A549 (cell line): ENCODE measurements around the gene AGTPBP1. TPM values are rescaled to one million over a fixed set of nuclear protein-coding genes. Genes with fewer than 3 reads are reported as not detected.
"Not testable (repeated sequence)": the region's sequence is repeated elsewhere in the genome, so short reads cannot be mapped to it uniquely, and the experiment has no call there.

ENCODE experiments used
- ATAC-seq, 2 experiments: fragments of 200-7000 bp in 1 of 2; fragments of >200 bp in 1 of 2; cut with Nextera tagmentation in 1 of 2; cut with Tn5 transposase in 1 of 2; 3 replicates each; pipeline versions ENCODE4 v1.8.0 to v1.9.1; 2018 to 2020; ENCODE audit warnings: mild to moderate bottlenecking in 1 of 2, moderate library complexity in 1 of 2
- CTCF ChIA-PET: fragments of 300-600 bp; sonication (Branson Sonifier 250); formaldehyde crosslinking; extraction: SDS; loops from one replicate; lab custom pipeline; 2021; ENCODE audit warnings: antibody characterized with exemption, inconsistent platforms; lab: Yijun Ruan, JAX
- POLR2A ChIA-PET: fragments of 350-600 bp; formaldehyde crosslinking; extraction: SDS; loops from one replicate; lab custom pipeline; 2021; ENCODE audit warnings: antibody characterized with exemption, inconsistent platforms; lab: Yijun Ruan, JAX
- DNase-seq, 2 experiments: peaks; one replicate each; pipeline versions ENCODE4 v3.0.0 to v3.0.0-alpha.2; 2011 to 2016; ENCODE audit warnings: low read depth in 1 of 2, low spot score in 1 of 2
- FAIRE-seq: peaks from 2 replicates; lab custom pipeline; 2011; peaks lifted over from hg19 to GRCh38; lab: Jason Lieb, UNC
- H3K27ac ChIP-seq, 2 experiments: fragments of >200 bp; sonication (Bioruptor Twin); formaldehyde crosslinking; 3 replicates each; pipeline ENCODE4 v1.5.1; 2016 to 2017
- H3K4me1 ChIP-seq: fragments of >200 bp; sonication (Bioruptor Twin); formaldehyde crosslinking; 3 replicates; pipeline ENCODE4 v1.6.1; 2016
- H3K4me2 ChIP-seq: fragments of >200 bp; sonication (Bioruptor Twin); formaldehyde crosslinking; 3 replicates; pipeline ENCODE4 v1.6.1; 2016
- H3K4me3 ChIP-seq: fragments of >200 bp; sonication (Bioruptor Twin); formaldehyde crosslinking; 3 replicates; pipeline ENCODE4 v1.5.1; 2016
- H3K9me3 ChIP-seq: fragments of >200 bp; sonication (Bioruptor Twin); formaldehyde crosslinking; 3 replicates; pipeline ENCODE4 v1.6.1; 2016
- BHLHE40 ChIP-seq: IDR thresholded peaks from 2 replicates; pipeline ENCODE4 v1.6.1; 2012; ENCODE audit warnings: low read depth, low read length, inconsistent platforms
- CBX2 ChIP-seq: fragments of 200-600 bp; sonication (generic); IDR thresholded peaks from 2 replicates; pipeline ENCODE4 v1.6.1; 2016; ENCODE audit warnings: low read depth, mild to moderate bottlenecking, borderline replicate concordance
- CEBPB ChIP-seq, 2 experiments: fragments of >200 bp in 1 of 2; sonication (Bioruptor Twin) in 1 of 2; formaldehyde crosslinking in 1 of 2; IDR thresholded peaks; 2 replicates each; pipeline ENCODE4 v1.6.1; 2012 to 2016
- EHF ChIP-seq: fragments of 250-450 bp; sonication (Bioruptor Pico); IDR thresholded peaks from 2 replicates; pipeline ENCODE4 v1.5.0; 2020; ENCODE audit warnings: mild to moderate bottlenecking
- ELK1 ChIP-seq: fragments of 150-350 bp; IDR thresholded peaks from 2 replicates; pipeline ENCODE4 v1.6.1; 2014; ENCODE audit warnings: low read depth, mild to moderate bottlenecking, low read length
- EP300 ChIP-seq, 2 experiments: fragments of >200 bp; sonication (Bioruptor Twin); formaldehyde crosslinking; IDR thresholded peaks; 2 replicates in 1 of 2; 3 replicates in 1 of 2; pipeline ENCODE4 v1.6.1; 2016 to 2017
- FOSL2 ChIP-seq, 2 experiments: fragments of 450-650 bp in 1 of 2; fragments of >200 bp in 1 of 2; sonication (Bioruptor Twin) in 1 of 2; formaldehyde crosslinking; IDR thresholded peaks; 2 replicates each; pipeline versions ENCODE4 v1.5.0 to v1.6.1; 2016 to 2020; ENCODE audit warnings: mild to moderate bottlenecking in 1 of 2, moderate library complexity in 1 of 2
- FOXS1 ChIP-seq: fragments of 250-450 bp; sonication (Bioruptor Pico); IDR thresholded peaks from 2 replicates; pipeline ENCODE4 v1.5.0; 2020; ENCODE audit warnings: mild to moderate bottlenecking, moderate library complexity
- GATA3 ChIP-seq: IDR thresholded peaks from 2 replicates; pipeline ENCODE4 v1.6.1; 2012; ENCODE audit warnings: borderline replicate concordance
- HDAC2 ChIP-seq: fragments of 200-600 bp; sonication (generic); IDR thresholded peaks from 2 replicates; pipeline ENCODE4 v1.6.1; 2016
- HOXA7 ChIP-seq: fragments of 250-450 bp; sonication (Bioruptor Pico); IDR thresholded peaks from 2 replicates; pipeline ENCODE4 v1.5.0; 2020; ENCODE audit warnings: mild to moderate bottlenecking, moderate library complexity
- HOXB5 ChIP-seq: fragments of 250-450 bp; sonication (Bioruptor Pico); IDR thresholded peaks from 2 replicates; pipeline ENCODE4 v1.5.0; 2020; ENCODE audit warnings: mild to moderate bottlenecking, moderate library complexity
- JUN ChIP-seq, 2 experiments: fragments of >200 bp; sonication (Bioruptor Twin); formaldehyde crosslinking; IDR thresholded peaks; 2 replicates in 1 of 2; 3 replicates in 1 of 2; pipeline ENCODE4 v1.6.1; 2016 to 2017
- JUNB ChIP-seq: fragments of >200 bp; sonication (Bioruptor Twin); formaldehyde crosslinking; IDR thresholded peaks from 2 replicates; pipeline ENCODE4 v1.6.1; 2016
- MAFK ChIP-seq: fragments of 450-650 bp; IDR thresholded peaks from 2 replicates; pipeline ENCODE4 v1.6.1; 2014; ENCODE audit not compliant: partially characterized antibody
- MYC ChIP-seq: IDR thresholded peaks from 2 replicates; pipeline ENCODE4 v1.6.1; 2012; ENCODE audit warnings: mild to moderate bottlenecking, inconsistent platforms, low read length, improper control_type of control experiment, borderline replicate concordance
- PBX3 ChIP-seq: IDR thresholded peaks from 2 replicates; pipeline ENCODE4 v1.6.1; 2012
- PHF8 ChIP-seq: fragments of 200-600 bp; sonication (generic); IDR thresholded peaks from 2 replicates; pipeline ENCODE4 v1.6.1; 2016; ENCODE audit warnings: low read depth, mild to moderate bottlenecking, antibody characterized with exemption, moderate library complexity, borderline replicate concordance
- POLR2A ChIP-seq: IDR thresholded peaks from 2 replicates; pipeline ENCODE4 v1.6.1; 2012; ENCODE audit warnings: mild to moderate bottlenecking, low read length
- RAD21 ChIP-seq, 2 experiments: fragments of >200 bp in 1 of 2; sonication (Bioruptor Twin) in 1 of 2; formaldehyde crosslinking in 1 of 2; IDR thresholded peaks in 1 of 2; conservative IDR thresholded peaks in 1 of 2; 2 replicates in 1 of 2; 3 replicates in 1 of 2; pipeline ENCODE4 v1.6.1; 2012 to 2018; ENCODE audit warnings: inconsistent platforms in 1 of 2
- RARB ChIP-seq: fragments of 250-450 bp; sonication (Bioruptor Pico); IDR thresholded peaks from 2 replicates; pipeline ENCODE4 v1.8.0; 2021; ENCODE audit warnings: mild to moderate bottlenecking, moderate library complexity
- RNF2 ChIP-seq: fragments of 200-600 bp; sonication (generic); IDR thresholded peaks from 2 replicates; pipeline ENCODE4 v1.6.1; 2016; ENCODE audit warnings: low read depth, mild to moderate bottlenecking, antibody characterized with exemption, moderate library complexity, borderline replicate concordance
- USF2 ChIP-seq: fragments of 450-650 bp; IDR thresholded peaks from 2 replicates; pipeline ENCODE4 v1.6.1; 2014; ENCODE audit warnings: antibody characterized with exemption
- WGBS: methylation state at CpG from one replicate; pipeline ENCODE4 v1.1.6; 2017; ENCODE audit errors: missing lambda C conversion rate; 5-methylcytosine and 5-hydroxymethylcytosine counted together
- polyA plus RNA-seq, 4 experiments: library from polyadenylated mRNA; depleted of rRNA in 3 of 4; stranded (reverse); fragments of >200 nt; fragmentation: RNase III in 1 of 4; extraction: RNeasy Plus Mini Kit Qiagen cat#74134 plus additional on column Dnase treatment in 1 of 4; gene quantifications; 2 replicates in 3 of 4; 3 replicates in 1 of 4; pipeline ENCODE4 v1.2.3, GENCODE V29; 2011 to 2017

AGTPBP1 gene
- polyA plus RNA-seq, 2 of the 4 experiments (the other 2 are of a cell fraction), result 8.9 to 18.8 TPM

GRCh38 chr9:85757716-85758115 is 16.0 kb upstream of the AGTPBP1 start:
- FAIRE-seq, H3K4me1 ChIP-seq, H3K4me3 ChIP-seq, CTCF ChIA-PET, ATAC-seq, DNase-seq, H3K4me2 ChIP-seq, POLR2A ChIA-PET, H3K9me3 ChIP-seq, H3K27ac ChIP-seq: not testable (repeated sequence)
- WGBS, result 88% methylated on average over 2 of the region's 2 CpGs

GRCh38 chr9:85756216-85756615 is 14.5 kb upstream of the AGTPBP1 start:
- H3K27ac ChIP-seq, H3K4me3 ChIP-seq, ATAC-seq, H3K9me3 ChIP-seq, CTCF ChIA-PET, DNase-seq, POLR2A ChIA-PET, H3K4me1 ChIP-seq, H3K4me2 ChIP-seq, FAIRE-seq: not testable (repeated sequence)
- 50% methylated on average over 1 of the region's 1 CpG for WGBS

GRCh38 chr9:85746309-85746708 is 4.6 kb upstream of the AGTPBP1 start:
- POLR2A ChIA-PET, result no interaction called here
- Histone ChIP-seq H3K9me3 (no peaks in the 10 kb centered on the region), H3K4me3 (no peak overlapping the region), H3K4me1 (peaks cover 14% of the 10 kb centered on the region), H3K27ac (no peak overlapping the region), H3K4me2 (no peak overlapping the region)
- DNase-seq, result no peak
- 56% methylated on average over 2 of the region's 2 CpGs for WGBS
- no peak for FAIRE-seq
- CTCF ChIA-PET, result no interaction called here
- TF ChIP-seq HOXB5 (CRISPR knock-in tag), result no peak
- no peak for TF ChIP-seq JUN (IDR thresholded peaks at IDR 0.05)
- TF ChIP-seq MAFK, result no peak
- no peak for TF ChIP-seq POLR2A
- TF ChIP-seq RNF2, result no peak
- TF ChIP-seq FOXS1 (CRISPR knock-in tag), result no peak
- no peak for TF ChIP-seq EHF (CRISPR knock-in tag)
- no peak for TF ChIP-seq CEBPB (IDR thresholded peaks at IDR 0.05)
- TF ChIP-seq HOXA7 (CRISPR knock-in tag), result no peak
- no peak for TF ChIP-seq ELK1
- no peak for TF ChIP-seq CBX2
- no peak for TF ChIP-seq FOSL2 (IDR thresholded peaks at IDR 0.05)
- TF ChIP-seq FOSL2 (CRISPR knock-in tag; IDR thresholded peaks at IDR 0.05), result no peak
- no peak for TF ChIP-seq BHLHE40
- TF ChIP-seq RAD21 (conservative IDR thresholded peaks at IDR 0.05 in 1 of 2, IDR thresholded peaks at IDR 0.05 in 1 of 2), result no peak
- no peak for TF ChIP-seq USF2
- TF ChIP-seq MYC, result no peak
- no peak for TF ChIP-seq JUNB
- no peak for TF ChIP-seq GATA3
- ATAC-seq, result no peak

GRCh38 chr9:85745203-85745602 is 3.4 kb upstream of the AGTPBP1 start:
- Histone ChIP-seq H3K4me2 (no peak overlapping the region), H3K27ac (no peak overlapping the region), H3K4me3 (no peak overlapping the region), H3K9me3 (no peaks in the 10 kb centered on the region), H3K4me1 (peaks cover 19% of the 10 kb centered on the region)
- FAIRE-seq (no peak), DNase-seq (no peak), ATAC-seq (no peak)
- TF ChIP-seq PHF8 (no peak), EP300 (IDR thresholded peaks at IDR 0.05) (no peak), HDAC2 (no peak), RARB (CRISPR knock-in tag) (no peak), PBX3 (no peak)
- CTCF ChIA-PET, result interaction anchor here (1.0 kb wide), 1 partner anchor 94 kb away, joined by 3 read pairs; no protein-coding TSS in a partner anchor
- WGBS, result 80% methylated on average over 2 of the region's 2 CpGs
- POLR2A ChIA-PET, result no interaction called here
